GM18511 (cell line): ENCODE measurements around the gene SFN.

ENCODE experiments used
- ATAC-seq: cut with Tn5 transposase; IDR thresholded peaks from one replicate; pipeline ENCODE4 v1.9.1; 2021; ENCODE audit warnings: mild to moderate bottlenecking, moderate library complexity; ENCODE audit not compliant: unreplicated experiment

Gene SFN

DNA sequence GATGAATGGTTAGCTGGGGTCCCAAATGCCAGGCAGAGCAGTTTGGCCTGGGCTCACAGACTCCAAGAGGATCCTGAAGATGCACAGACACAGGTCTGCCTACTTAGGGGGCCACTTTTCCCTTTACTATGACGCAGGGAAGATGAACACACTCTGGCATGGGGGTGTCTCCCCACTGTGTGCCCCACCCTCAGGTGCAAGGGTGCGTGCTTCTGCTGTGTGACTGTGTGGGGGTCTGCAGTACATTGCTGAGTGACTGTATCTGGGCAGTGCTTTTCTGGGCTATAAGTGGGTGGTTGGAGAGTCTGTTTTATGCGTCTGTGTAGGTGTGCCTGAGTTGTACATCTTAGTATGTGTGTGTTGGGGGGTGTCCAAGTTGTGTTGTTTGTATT, 47.0 kb downstream of the SFN start:
- no peak for ATAC-seq

DNA sequence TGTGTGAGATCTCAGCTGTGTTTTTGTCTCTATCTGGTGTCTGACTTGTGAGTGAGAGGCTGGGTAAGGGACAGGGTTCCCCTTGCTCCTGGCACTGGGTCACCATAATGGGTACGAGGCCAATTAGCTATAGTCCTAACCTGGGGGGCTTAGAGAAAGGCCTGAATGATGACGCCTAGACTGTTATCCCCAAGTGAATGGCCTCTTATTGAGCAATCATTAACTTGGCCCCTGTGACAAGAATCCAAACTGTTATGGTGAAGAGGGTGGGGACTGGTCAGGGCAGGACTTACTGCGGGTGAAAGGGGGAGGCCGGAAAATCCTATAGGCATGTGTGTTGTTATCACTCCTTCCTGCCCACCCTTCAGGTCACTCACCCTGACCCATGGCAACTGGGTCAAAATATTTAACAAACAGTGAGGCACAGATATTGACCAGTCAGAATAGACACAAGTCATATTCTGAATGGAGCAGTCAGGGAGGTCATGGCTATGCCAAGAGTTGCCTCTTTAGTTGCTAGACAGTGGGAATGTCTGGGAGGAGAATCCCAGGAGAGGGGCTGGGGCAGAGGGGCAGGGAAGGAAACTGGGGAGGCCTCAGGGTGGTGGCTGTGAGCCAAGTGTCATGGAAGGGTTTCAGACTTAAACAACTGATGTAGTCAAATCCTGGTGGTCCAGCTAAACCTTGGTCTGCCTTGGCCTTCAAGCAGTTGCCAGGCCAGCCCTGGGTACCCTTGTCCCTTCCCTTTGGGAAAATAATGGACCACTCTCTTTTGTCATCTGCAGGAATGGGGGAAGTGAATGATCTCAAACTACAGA, 47.6 kb downstream of the SFN start:
- no peak for ATAC-seq

DNA sequence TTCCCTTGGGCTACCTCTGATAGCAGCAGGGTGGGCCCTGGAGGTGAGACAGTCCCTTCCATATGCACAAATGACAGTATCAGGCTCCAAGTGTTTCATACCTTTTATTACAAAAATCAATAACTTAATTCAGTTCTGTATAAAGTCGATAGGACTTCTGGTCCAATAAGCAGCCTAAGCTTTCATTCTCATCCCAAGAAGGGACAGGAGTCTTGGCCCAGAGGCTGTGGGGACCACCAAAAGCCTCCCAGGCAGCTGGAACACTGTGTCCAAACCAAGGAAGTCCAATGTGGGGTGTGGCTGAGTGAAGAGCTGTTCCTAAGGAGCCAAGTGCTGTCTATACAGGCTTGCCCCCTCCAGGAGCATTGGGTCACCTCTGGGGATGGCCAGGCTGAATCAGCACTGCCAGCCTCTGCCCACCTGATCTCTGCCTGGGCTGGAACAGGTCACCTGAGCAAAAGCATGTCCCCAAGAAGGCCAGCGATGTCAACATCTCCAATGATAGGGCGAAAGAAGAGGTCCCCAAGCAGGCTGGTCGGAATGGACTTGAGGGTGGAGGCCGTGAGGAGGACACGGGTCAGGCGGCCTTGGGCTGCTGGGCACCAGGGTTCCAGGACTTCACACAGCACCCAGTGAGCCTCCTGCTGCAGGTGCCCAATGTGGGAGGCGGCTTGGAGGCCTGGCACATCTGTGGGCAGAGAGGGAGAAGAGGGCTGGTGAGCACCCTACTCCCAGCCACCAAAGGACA, 48.6 kb downstream of the SFN start:
- no peak for ATAC-seq

DNA sequence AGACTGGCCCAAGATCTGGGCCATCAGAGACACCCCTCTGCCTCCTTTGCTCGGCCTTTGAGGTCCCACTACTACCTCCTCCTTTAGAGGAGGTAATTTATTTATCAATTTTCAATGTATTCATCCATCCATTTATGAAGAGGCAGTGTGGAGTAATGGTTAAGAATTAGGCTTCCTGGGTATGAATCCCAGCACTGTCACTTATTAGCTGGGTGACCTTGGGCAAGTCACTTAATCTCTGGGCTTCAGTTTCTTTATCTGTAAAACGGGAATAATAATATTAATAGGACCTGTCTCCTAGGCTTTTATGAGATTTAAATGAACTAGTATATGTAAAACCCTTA, 49.2 kb downstream of the SFN start:
- ATAC-seq, result no peak

DNA sequence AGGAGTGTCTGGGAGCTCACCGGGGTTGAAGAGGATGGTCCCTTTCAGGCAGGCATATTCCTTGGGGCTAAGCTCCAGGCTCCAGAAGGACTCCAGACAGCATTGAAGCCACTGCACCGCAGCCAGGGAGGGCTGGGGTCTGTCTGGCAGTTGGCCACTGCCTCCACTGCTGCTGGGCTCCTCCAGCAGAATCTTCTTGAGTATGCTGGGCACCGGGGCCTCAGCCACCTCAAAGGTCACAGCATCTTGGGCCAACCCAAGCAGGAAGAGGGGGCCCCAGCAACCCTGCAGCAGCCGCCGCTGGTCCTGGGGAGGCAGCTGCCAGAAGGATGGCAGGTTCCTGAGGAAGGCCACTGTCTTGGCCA, 50.4 kb downstream of the SFN start:
- ATAC-seq, result no peak
